K562 (cell line): Measurements from ENCODE around the gene LGI4.

ENCODE experiments used
- CBX3 ChIP-seq, 2 experiments: IDR thresholded peaks; 1 replicate in 1 of 2; 2 replicates in 1 of 2; pipeline ENCODE4 v1.6.1; 2012; ENCODE audit warnings: inconsistent platforms in 2 of 2, low read length in 2 of 2, borderline replicate concordance in 1 of 2, control low read depth in 1 of 2
- CTCF ChIP-seq, 3 experiments: IDR thresholded peaks in 2 of 3; conservative IDR thresholded peaks in 1 of 3; 2 replicates each; pipeline ENCODE4 v1.5.1; 2011 to 2012; ENCODE audit warnings: low read length in 3 of 3, mild to moderate bottlenecking in 3 of 3, control low read depth in 2 of 3, improper control_type of control experiment in 1 of 3, inconsistent platforms in 1 of 3, low read depth in 1 of 3, mixed read lengths in 1 of 3, moderate library complexity in 1 of 3; ENCODE audit not compliant: insufficient read depth in 2 of 3
- FIP1L1 ChIP-seq: fragments of 200-400 bp; formaldehyde crosslinking; IDR thresholded peaks from 2 replicates; pipeline ENCODE4 v1.6.1; 2018; ENCODE audit warnings: mild to moderate bottlenecking, low read depth, low read length; ENCODE audit not compliant: poor library complexity, severe bottlenecking
- FOS ChIP-seq: IDR thresholded peaks from 3 replicates; pipeline ENCODE4 v1.6.1; 2011; ENCODE audit not compliant: insufficient read length; ENCODE audit errors: extremely low read depth
- GTF2E2 ChIP-seq: fragments of 200-800 bp; sonication (Bioruptor generic); IDR thresholded peaks from 2 replicates; pipeline ENCODE4 v1.6.1; 2016; ENCODE audit warnings: missing genetic modification characterization, missing compliant biosample characterization
- HDGF ChIP-seq: fragments of 450-650 bp; IDR thresholded peaks from 2 replicates; pipeline ENCODE4 v1.6.1; 2016
- MED1 ChIP-seq: sonication (generic); formaldehyde crosslinking; IDR thresholded peaks from 2 replicates; pipeline ENCODE4 v1.8.1; 2023; ENCODE audit warnings: missing genetic modification reagents, borderline replicate concordance
- MXI1 ChIP-seq: IDR thresholded peaks from 2 replicates; pipeline ENCODE4 v1.6.1; 2011; ENCODE audit warnings: low read depth, mild to moderate bottlenecking, improper control_type of control experiment, low read length
- POLR2A ChIP-seq: fragments of 450-650 bp; conservative IDR thresholded peaks from 2 replicates; pipeline ENCODE4 v1.6.1; 2016
- SIX5 ChIP-seq, 2 experiments: IDR thresholded peaks; 2 replicates each; pipeline ENCODE4 v1.6.1; 2011; ENCODE audit warnings: low read length in 2 of 2, borderline replicate concordance in 1 of 2, low read depth in 1 of 2, mild to moderate bottlenecking in 1 of 2, moderate library complexity in 1 of 2; ENCODE audit not compliant: insufficient read depth in 1 of 2
- TAF15 ChIP-seq: fragments of 200-400 bp; formaldehyde crosslinking; IDR thresholded peaks from 2 replicates; pipeline ENCODE4 v1.6.1; 2017; ENCODE audit warnings: mild to moderate bottlenecking, low read depth, low read length, moderate library complexity
- ZBTB33 ChIP-seq: sonication (generic); formaldehyde crosslinking; IDR thresholded peaks from 2 replicates; pipeline ENCODE4 v1.8.1; 2023; ENCODE audit warnings: mild to moderate bottlenecking, missing genetic modification reagents
- ZNF133 ChIP-seq: fragments of 250-450 bp; sonication (Bioruptor Pico); IDR thresholded peaks from 2 replicates; pipeline ENCODE4 v1.4.0; 2020; ENCODE audit warnings: mild to moderate bottlenecking

- TF ChIP-seq FOS = no peak
- TF ChIP-seq GTF2E2 = no peak
- TF ChIP-seq TAF15 = no peak
- TF ChIP-seq MXI1 = no peak
- no peak for TF ChIP-seq CBX3 (IDR thresholded peaks at IDR 0.05; ENCODE audit: borderline replicate concordance in 1 of 2, low read length in 2 of 2)
- TF ChIP-seq SIX5 (IDR thresholded peaks at IDR 0.05; ENCODE audit: borderline replicate concordance in 1 of 2, insufficient read depth in 1 of 2, low read depth in 1 of 2, low read length in 2 of 2) = no peak
- TF ChIP-seq CTCF (IDR thresholded peaks at IDR 0.05 in 2 of 3, conservative IDR thresholded peaks at IDR 0.05 in 1 of 3; ENCODE audit: insufficient read depth in 2 of 3, low read depth in 1 of 3, low read length in 3 of 3) = no peak
- TF ChIP-seq ZBTB33 = no peak
- TF ChIP-seq HDGF = no peak
- no peak for TF ChIP-seq POLR2A
- TF ChIP-seq ZNF133 (CRISPR knock-in tag) = no peak
- TF ChIP-seq FIP1L1 = no peak
- TF ChIP-seq MED1 = no peak
Observed at GRCh38 chr19:35126624-35126959, 8.3 kb downstream of the LGI4 start.
